ENCODE results near the gene RELA. TPM values are rescaled to one million over a fixed set of nuclear protein-coding genes. Genes with fewer than 3 reads are reported as not detected.
A peak's percentile ranks its signal among the peaks of the same experiment; 100 is the strongest.
"Not testable (repeated sequence)": the region's sequence is repeated elsewhere in the genome, so short reads cannot be mapped to it uniquely, and the experiment has no call there.

The RELA gene
- polyA plus RNA-seq, 1 experiment: 46.2 TPM

DNA sequence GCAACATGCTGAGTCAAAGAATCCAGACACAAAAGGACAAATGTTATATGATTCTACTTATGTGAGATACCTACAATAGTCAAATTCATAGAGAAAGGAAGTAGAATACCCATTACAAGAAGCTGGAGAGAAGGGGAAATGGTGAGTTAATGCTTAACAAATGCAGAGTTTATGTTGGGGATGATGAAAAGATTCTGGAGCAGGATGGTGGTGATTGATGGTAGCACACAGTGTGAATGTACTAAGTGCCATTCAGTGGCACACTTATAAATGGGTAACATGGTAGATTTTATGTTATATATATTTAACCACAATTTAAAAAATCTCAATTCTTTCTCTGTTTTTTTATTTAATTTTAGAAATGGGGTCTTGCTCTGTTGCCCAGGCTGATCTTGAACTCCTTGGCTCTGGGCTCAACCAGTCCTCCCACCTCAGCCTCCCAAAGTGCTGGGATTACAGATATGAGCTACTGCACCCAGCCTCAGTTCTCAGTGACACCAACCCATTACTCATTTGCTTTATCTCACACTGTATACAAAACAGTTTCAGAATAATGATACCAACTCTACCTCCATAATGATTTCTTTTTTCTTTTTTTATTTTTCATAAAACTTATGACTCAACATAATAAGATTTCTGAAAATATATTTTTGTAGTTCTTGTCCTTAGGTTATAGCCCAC lies 9.6 kb upstream of the RELA start:
- ChIA-PET POLR2A (no interaction called here), CTCF (no interaction called here)
- TF ChIP-seq, protein P1, sequence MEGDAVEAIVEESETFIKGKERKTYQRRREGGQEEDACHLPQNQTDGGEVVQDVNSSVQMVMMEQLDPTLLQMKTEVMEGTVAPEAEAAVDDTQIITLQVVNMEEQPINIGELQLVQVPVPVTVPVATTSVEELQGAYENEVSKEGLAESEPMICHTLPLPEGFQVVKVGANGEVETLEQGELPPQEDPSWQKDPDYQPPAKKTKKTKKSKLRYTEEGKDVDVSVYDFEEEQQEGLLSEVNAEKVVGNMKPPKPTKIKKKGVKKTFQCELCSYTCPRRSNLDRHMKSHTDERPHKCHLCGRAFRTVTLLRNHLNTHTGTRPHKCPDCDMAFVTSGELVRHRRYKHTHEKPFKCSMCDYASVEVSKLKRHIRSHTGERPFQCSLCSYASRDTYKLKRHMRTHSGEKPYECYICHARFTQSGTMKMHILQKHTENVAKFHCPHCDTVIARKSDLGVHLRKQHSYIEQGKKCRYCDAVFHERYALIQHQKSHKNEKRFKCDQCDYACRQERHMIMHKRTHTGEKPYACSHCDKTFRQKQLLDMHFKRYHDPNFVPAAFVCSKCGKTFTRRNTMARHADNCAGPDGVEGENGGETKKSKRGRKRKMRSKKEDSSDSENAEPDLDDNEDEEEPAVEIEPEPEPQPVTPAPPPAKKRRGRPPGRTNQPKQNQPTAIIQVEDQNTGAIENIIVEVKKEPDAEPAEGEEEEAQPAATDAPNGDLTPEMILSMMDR (IDR thresholded peaks at IDR 0.05; ENCODE audit: insufficient read depth, low read depth, low read length): no peak
- Histone ChIP-seq H3K4me3 (ENCODE audit: low read depth, low read length) (no peak overlapping the region), H3K27me3 (ENCODE audit: control insufficient read depth, insufficient read depth, low read length) (no peaks in the 10 kb centered on the region), H3K36me3 (ENCODE audit: control insufficient read depth, insufficient read depth, low read length) (no peaks in the 10 kb centered on the region)
- DNase-seq (ENCODE audit: low read depth): no peak

GRCh38 chr11:65663639-65664200 lies 1.0 kb upstream of the RELA start:
- ChIA-PET CTCF (interaction anchor here (0.6 to 2.0 kb wide), 8 partner anchors 10 to 224 kb away, joined by 3 to 6 read pairs (median 4); partner anchors contain the start of genes FIBP, KAT5, RNASEH2C and SIPA1), POLR2A (interaction anchor here (1.4 kb wide), 1 partner anchor 227 kb away, joined by 7 read pairs; the partner anchor contains the start of gene CCDC85B)
- TF ChIP-seq, protein P1 (IDR thresholded peaks at IDR 0.05; ENCODE audit: insufficient read depth, low read depth, low read length): no peak
- DNase-seq (ENCODE audit: low read depth): peak; percentile 37
- peak overlapping the region; percentile 54 for H3K4me3 ChIP-seq (ENCODE audit: low read depth, low read length)
- H3K27me3 ChIP-seq (ENCODE audit: control insufficient read depth, insufficient read depth, low read length): no peaks in the 10 kb centered on the region
- peaks cover 21% of the 10 kb centered on the region for H3K36me3 ChIP-seq (ENCODE audit: control insufficient read depth, insufficient read depth, low read length)

GRCh38 chr11:65662247-65662798 lies 393 bp downstream of the RELA start:
- peaks cover 35% of the 10 kb centered on the region for H3K36me3 ChIP-seq (ENCODE audit: control insufficient read depth, insufficient read depth, low read length)
- CTCF ChIA-PET: interaction anchor here (1.2 to 2.0 kb wide), 3 partner anchors 9 to 58 kb away, joined by 3 to 6 read pairs (median 5); partner anchors contain the start of genes KAT5 and RNASEH2C

GRCh38 chr11:65661599-65662246 lies 993 bp downstream of the RELA start:
- ChIA-PET CTCF (interaction anchor here (2.0 kb wide), 1 partner anchor 50 kb away, joined by 6 read pairs; the partner anchor contains the start of gene KAT5), POLR2A (interaction anchor here (0.7 kb wide), 1 partner anchor 105 kb away, joined by 3 read pairs; no protein-coding TSS in a partner anchor)

More at GRCh38 chr11:65662247-65662798, 393 bp downstream of the RELA start:
- POLR2A ChIA-PET: interaction anchor here (0.6 to 1.4 kb wide), 2 partner anchors 170 to 228 kb away, joined by 3 to 7 read pairs; partner anchors contain the start of gene CCDC85B
- DNase-seq (ENCODE audit: low read depth): no peak
- peak overlapping the region; percentile 54 for H3K4me3 ChIP-seq (ENCODE audit: low read depth, low read length)
- H3K27me3 ChIP-seq (ENCODE audit: control insufficient read depth, insufficient read depth, low read length): no peaks in the 10 kb centered on the region
- TF ChIP-seq, protein P1 (IDR thresholded peaks at IDR 0.05; ENCODE audit: insufficient read depth, low read depth, low read length): no peak

DNA sequence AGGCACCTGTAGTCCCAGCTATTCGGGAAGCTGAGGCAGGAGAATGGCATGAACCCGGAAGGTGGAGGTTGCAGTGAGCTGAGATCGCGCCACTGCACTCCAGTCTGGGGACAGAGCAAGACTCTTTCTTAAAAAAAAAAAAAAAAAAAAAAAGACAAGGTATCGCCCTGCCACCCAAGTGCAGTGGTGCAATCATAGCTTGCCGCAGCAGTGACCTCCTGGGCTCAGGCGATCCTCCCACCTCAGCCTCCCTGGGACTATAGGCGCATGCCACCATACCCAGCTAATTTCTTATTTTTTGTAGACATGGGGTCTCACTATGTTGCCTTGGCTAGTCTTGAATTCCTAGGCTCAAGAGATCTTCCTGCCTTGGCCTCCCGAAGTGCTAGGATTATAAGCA lies 1.8 kb downstream of the RELA start:
- POLR2A ChIA-PET; DNase-seq (ENCODE audit: low read depth); H3K4me3 ChIP-seq (ENCODE audit: low read depth, low read length); CTCF ChIA-PET; H3K27me3 ChIP-seq (ENCODE audit: control insufficient read depth, insufficient read depth, low read length): not testable (repeated sequence)
- peaks cover 43% of the 10 kb centered on the region for H3K36me3 ChIP-seq (ENCODE audit: control insufficient read depth, insufficient read depth, low read length)

More at GRCh38 chr11:65661599-65662246, 993 bp downstream of the RELA start:
- TF ChIP-seq, protein P1 (IDR thresholded peaks at IDR 0.05; ENCODE audit: insufficient read depth, low read depth, low read length): no peak
- peak overlapping the region; percentile 54 for H3K4me3 ChIP-seq (ENCODE audit: low read depth, low read length)
- peaks cover 39% of the 10 kb centered on the region for H3K36me3 ChIP-seq (ENCODE audit: control insufficient read depth, insufficient read depth, low read length)
- no peak for DNase-seq (ENCODE audit: low read depth)
- H3K27me3 ChIP-seq (ENCODE audit: control insufficient read depth, insufficient read depth, low read length): no peaks in the 10 kb centered on the region

Measured in BJ (cell line).